ENCODE results near the gene SULT1A3. TPM values are rescaled to one million over a fixed set of nuclear protein-coding genes. Genes with fewer than 3 reads are reported as not detected.

Gene SULT1A3
- total and polyA plus RNA-seq, 2 donors (not counting 1 experiment from before 2014, with no cell fraction given), result 2.8 to 4.1 TPM

DNA sequence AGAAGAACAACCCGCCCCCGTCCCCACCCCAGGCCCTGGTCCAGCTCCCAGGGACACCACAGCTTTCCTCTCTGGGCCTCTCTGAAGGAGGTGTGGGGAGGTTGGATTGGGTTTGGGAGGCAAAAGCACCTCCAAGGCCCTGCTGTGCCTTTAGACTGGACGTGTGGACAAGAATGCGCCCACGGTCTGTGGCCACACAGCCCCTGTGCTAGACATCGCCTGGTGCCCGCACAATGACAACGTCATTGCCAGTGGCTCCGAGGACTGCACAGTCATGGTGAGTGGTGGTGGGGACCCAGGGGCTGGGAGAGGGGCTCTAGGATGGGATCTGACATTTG, 12.6 kb upstream of the SULT1A3 start:
- Histone ChIP-seq H3K9ac (ENCODE audit: insufficient read depth, low read length) (no peak overlapping the region), H3K27ac (ENCODE audit: insufficient read depth, low read length) (no peak overlapping the region), H3K36me3 (ENCODE audit: control insufficient read depth, insufficient read depth, low read length) (peaks cover 3% of the 10 kb centered on the region), H3K9me3 (ENCODE audit: control insufficient read depth, insufficient read depth, low read depth, low read length) (no peaks in the 10 kb centered on the region), H3K4me1 (ENCODE audit: control insufficient read depth, extremely low read depth, insufficient read depth, low read length) (no peaks in the 10 kb centered on the region), H4K20me1 (ENCODE audit: control insufficient read depth, extremely low read depth, insufficient read depth, low read length) (no peaks in the 10 kb centered on the region), H2AFZ (ENCODE audit: low read length) (no peak overlapping the region), H3K4me2 (ENCODE audit: extremely low read depth, insufficient read depth, low read length) (no peak overlapping the region), H3K27me3 (ENCODE audit: control insufficient read depth, insufficient read depth, low read length) (no peaks in the 10 kb centered on the region), H3K4me3 (replicated peaks in 1 of 4; ENCODE audit: control extremely low read depth in 1 of 4, insufficient read depth in 1 of 4, low read depth in 3 of 4, low read length in 4 of 4) (no peak overlapping the region), H3K79me2 (ENCODE audit: control insufficient read depth, insufficient read depth, low read length) (no peaks in the 10 kb centered on the region)
- no peak for TF ChIP-seq EZH2 (IDR thresholded peaks at IDR 0.05; ENCODE audit: low read length, missing control alignments)
- TF ChIP-seq, protein P1, sequence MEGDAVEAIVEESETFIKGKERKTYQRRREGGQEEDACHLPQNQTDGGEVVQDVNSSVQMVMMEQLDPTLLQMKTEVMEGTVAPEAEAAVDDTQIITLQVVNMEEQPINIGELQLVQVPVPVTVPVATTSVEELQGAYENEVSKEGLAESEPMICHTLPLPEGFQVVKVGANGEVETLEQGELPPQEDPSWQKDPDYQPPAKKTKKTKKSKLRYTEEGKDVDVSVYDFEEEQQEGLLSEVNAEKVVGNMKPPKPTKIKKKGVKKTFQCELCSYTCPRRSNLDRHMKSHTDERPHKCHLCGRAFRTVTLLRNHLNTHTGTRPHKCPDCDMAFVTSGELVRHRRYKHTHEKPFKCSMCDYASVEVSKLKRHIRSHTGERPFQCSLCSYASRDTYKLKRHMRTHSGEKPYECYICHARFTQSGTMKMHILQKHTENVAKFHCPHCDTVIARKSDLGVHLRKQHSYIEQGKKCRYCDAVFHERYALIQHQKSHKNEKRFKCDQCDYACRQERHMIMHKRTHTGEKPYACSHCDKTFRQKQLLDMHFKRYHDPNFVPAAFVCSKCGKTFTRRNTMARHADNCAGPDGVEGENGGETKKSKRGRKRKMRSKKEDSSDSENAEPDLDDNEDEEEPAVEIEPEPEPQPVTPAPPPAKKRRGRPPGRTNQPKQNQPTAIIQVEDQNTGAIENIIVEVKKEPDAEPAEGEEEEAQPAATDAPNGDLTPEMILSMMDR (conservative IDR thresholded peaks at IDR 0.05 in 1 of 2, IDR thresholded peaks at IDR 0.05 in 1 of 2; ENCODE audit: low read depth in 1 of 2, low read length in 2 of 2), result no peak
- no peak for DNase-seq (ENCODE audit: low read depth in 2 of 2)

DNA sequence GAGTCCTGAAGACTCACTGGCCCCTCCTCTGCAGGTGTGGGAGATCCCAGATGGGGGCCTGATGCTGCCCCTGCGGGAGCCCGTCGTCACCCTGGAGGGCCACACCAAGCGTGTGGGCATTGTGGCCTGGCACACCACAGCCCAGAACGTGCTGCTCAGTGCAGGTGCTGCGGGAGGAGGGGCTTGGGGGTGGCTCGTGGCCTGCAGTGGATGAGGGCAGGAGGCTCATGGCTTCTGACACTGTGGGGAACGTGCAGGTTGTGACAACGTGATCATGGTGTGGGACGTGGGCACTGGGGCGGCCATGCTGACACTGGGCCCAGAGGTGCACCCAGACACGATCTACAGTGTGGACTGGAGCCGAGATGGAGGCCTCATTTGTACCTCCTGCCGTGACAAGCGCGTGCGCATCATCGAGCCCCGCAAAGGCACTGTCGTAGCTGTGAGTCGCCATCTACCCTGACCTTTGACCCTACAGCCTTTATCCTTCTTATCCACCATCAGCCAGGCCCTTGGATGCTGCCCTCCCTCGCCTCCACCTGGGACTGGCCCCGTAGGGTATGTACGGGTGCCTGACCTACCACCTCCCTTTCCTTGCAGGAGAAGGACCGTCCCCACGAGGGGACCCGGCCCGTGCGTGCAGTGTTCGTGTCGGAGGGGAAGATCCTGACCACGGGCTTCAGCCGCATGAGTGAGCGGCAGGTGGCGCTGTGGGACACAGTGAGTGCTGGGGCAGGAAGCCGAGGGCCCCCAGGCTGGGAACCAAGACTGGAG, 12.1 kb upstream of the SULT1A3 start:
- Histone ChIP-seq H3K4me3 (replicated peaks in 1 of 4; ENCODE audit: control extremely low read depth in 1 of 4, insufficient read depth in 1 of 4, low read depth in 3 of 4, low read length in 4 of 4) (no peak overlapping the region), H2AFZ (ENCODE audit: low read length) (no peak overlapping the region), H3K9me3 (ENCODE audit: control insufficient read depth, insufficient read depth, low read depth, low read length) (no peaks in the 10 kb centered on the region), H3K27me3 (ENCODE audit: control insufficient read depth, insufficient read depth, low read length) (no peaks in the 10 kb centered on the region), H3K79me2 (ENCODE audit: control insufficient read depth, insufficient read depth, low read length) (no peaks in the 10 kb centered on the region), H3K36me3 (ENCODE audit: control insufficient read depth, insufficient read depth, low read length) (peaks cover 3% of the 10 kb centered on the region), H3K9ac (ENCODE audit: insufficient read depth, low read length) (no peak overlapping the region), H4K20me1 (ENCODE audit: control insufficient read depth, extremely low read depth, insufficient read depth, low read length) (no peaks in the 10 kb centered on the region), H3K4me2 (ENCODE audit: extremely low read depth, insufficient read depth, low read length) (no peak overlapping the region), H3K4me1 (ENCODE audit: control insufficient read depth, extremely low read depth, insufficient read depth, low read length) (no peaks in the 10 kb centered on the region), H3K27ac (ENCODE audit: insufficient read depth, low read length) (no peak overlapping the region)
- DNase-seq (ENCODE audit: low read depth in 2 of 2), result no peak
- TF ChIP-seq EZH2 (IDR thresholded peaks at IDR 0.05; ENCODE audit: low read length, missing control alignments), result no peak
- TF ChIP-seq, protein P1 (conservative IDR thresholded peaks at IDR 0.05 in 1 of 2, IDR thresholded peaks at IDR 0.05 in 1 of 2; ENCODE audit: low read depth in 1 of 2, low read length in 2 of 2), result peak; percentile 15 to 54

DNA sequence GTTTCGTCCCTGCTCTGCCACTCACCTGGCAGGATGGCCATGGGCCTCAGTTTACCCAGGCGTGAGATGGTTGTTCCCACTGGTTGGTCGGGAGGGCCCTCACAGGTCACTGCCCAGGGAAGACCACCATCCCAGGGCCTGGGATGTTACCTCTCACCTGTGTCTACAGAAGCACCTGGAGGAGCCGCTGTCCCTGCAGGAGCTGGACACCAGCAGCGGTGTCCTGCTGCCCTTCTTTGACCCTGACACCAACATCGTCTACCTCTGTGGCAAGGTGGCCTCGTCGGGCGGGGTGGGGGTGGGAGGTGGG, 11.5 kb upstream of the SULT1A3 start:
- no peaks in the 10 kb centered on the region for H3K27me3 ChIP-seq (ENCODE audit: control insufficient read depth, insufficient read depth, low read length)
- no peaks in the 10 kb centered on the region for H3K79me2 ChIP-seq (ENCODE audit: control insufficient read depth, insufficient read depth, low read length)
- peaks cover 3% of the 10 kb centered on the region for H3K36me3 ChIP-seq (ENCODE audit: control insufficient read depth, insufficient read depth, low read length)
- no peak overlapping the region for H3K4me3 ChIP-seq (replicated peaks in 1 of 4; ENCODE audit: control extremely low read depth in 1 of 4, insufficient read depth in 1 of 4, low read depth in 3 of 4, low read length in 4 of 4)
- no peak overlapping the region for H3K27ac ChIP-seq (ENCODE audit: insufficient read depth, low read length)
- H3K9me3 ChIP-seq (ENCODE audit: control insufficient read depth, insufficient read depth, low read depth, low read length), result no peaks in the 10 kb centered on the region
- DNase-seq (ENCODE audit: low read depth in 2 of 2), result no peak
- H4K20me1 ChIP-seq (ENCODE audit: control insufficient read depth, extremely low read depth, insufficient read depth, low read length), result no peaks in the 10 kb centered on the region
- H3K4me1 ChIP-seq (ENCODE audit: control insufficient read depth, extremely low read depth, insufficient read depth, low read length), result no peaks in the 10 kb centered on the region
- H3K9ac ChIP-seq (ENCODE audit: insufficient read depth, low read length), result no peak overlapping the region
- TF ChIP-seq, protein P1 (conservative IDR thresholded peaks at IDR 0.05 in 1 of 2, IDR thresholded peaks at IDR 0.05 in 1 of 2; ENCODE audit: low read depth in 1 of 2, low read length in 2 of 2), result no peak
- TF ChIP-seq EZH2 (IDR thresholded peaks at IDR 0.05; ENCODE audit: low read length, missing control alignments), result no peak
- H2AFZ ChIP-seq (ENCODE audit: low read length), result no peak overlapping the region
- H3K4me2 ChIP-seq (ENCODE audit: extremely low read depth, insufficient read depth, low read length), result no peak overlapping the region
